ENCODE measurements around the gene ADAMTS4.

The ADAMTS4 gene

GRCh38 chr1:161153176-161153575 is 45.7 kb downstream of the ADAMTS4 start:
- TF ChIP-seq CTCF (IDR thresholded peaks at IDR 0.05; ENCODE audit: insufficient read depth, low read depth, low read length, missing control alignments): no peak
- H3K4me3 ChIP-seq (ENCODE audit: low read length): peak overlapping the region; percentile 99
- no peak for DNase-seq (ENCODE audit: low read depth)

- no peak for TF ChIP-seq CTCF (IDR thresholded peaks at IDR 0.05; ENCODE audit: insufficient read depth, low read depth, low read length, missing control alignments)
- no peak for DNase-seq (ENCODE audit: low read depth)
Measured at GRCh38 chr1:161145832-161146231, 53.0 kb downstream of the ADAMTS4 start.

GRCh38 chr1:161140755-161141400 is 58.0 kb downstream of the ADAMTS4 start:
- H3K4me3 ChIP-seq (ENCODE audit: low read length): no peak overlapping the region
- no peak for DNase-seq (ENCODE audit: low read depth)
- no peak for TF ChIP-seq CTCF (IDR thresholded peaks at IDR 0.05; ENCODE audit: insufficient read depth, low read depth, low read length, missing control alignments)

More at GRCh38 chr1:161145832-161146231, 53.0 kb downstream of the ADAMTS4 start:
- no peak overlapping the region for H3K4me3 ChIP-seq (ENCODE audit: low read length)

GRCh38 chr1:161139766-161140165 is 59.1 kb downstream of the ADAMTS4 start:
- peak; percentile 68 for DNase-seq (ENCODE audit: low read depth)

GRCh38 chr1:161138431-161138830 is 60.4 kb downstream of the ADAMTS4 start:
- no peak overlapping the region for H3K4me3 ChIP-seq (ENCODE audit: low read length)
- no peak for TF ChIP-seq CTCF (IDR thresholded peaks at IDR 0.05; ENCODE audit: insufficient read depth, low read depth, low read length, missing control alignments)
- no peak for DNase-seq (ENCODE audit: low read depth)

More at GRCh38 chr1:161139766-161140165, 59.1 kb downstream of the ADAMTS4 start:
- TF ChIP-seq CTCF (IDR thresholded peaks at IDR 0.05; ENCODE audit: insufficient read depth, low read depth, low read length, missing control alignments): peak; percentile 58
- H3K4me3 ChIP-seq (ENCODE audit: low read length): no peak overlapping the region

- no peak for TF ChIP-seq CTCF (IDR thresholded peaks at IDR 0.05; ENCODE audit: insufficient read depth, low read depth, low read length, missing control alignments)
- no peak for DNase-seq (ENCODE audit: low read depth)
- no peak overlapping the region for H3K4me3 ChIP-seq (ENCODE audit: low read length)
Measured at GRCh38 chr1:161137881-161138280, 61.0 kb downstream of the ADAMTS4 start.
